IMR-90 (cell line): Measurements from ENCODE around the gene RGSL1.

ENCODE experiments used
- BHLHE40 ChIP-seq: fragments of 150-350 bp; IDR thresholded peaks from 2 replicates; pipeline ENCODE4 v1.6.1; 2016; ENCODE audit warnings: mild to moderate bottlenecking, low read depth, low read length
- CEBPB ChIP-seq: IDR thresholded peaks from 2 replicates; pipeline ENCODE4 v1.6.1; 2012; ENCODE audit warnings: low read depth, low read length, improper control_type of control experiment
- FOS ChIP-seq: fragments of 150-350 bp; IDR thresholded peaks from 2 replicates; pipeline ENCODE4 v1.6.1; 2016; ENCODE audit warnings: low read depth, low read length
- MAFK ChIP-seq: IDR thresholded peaks from 2 replicates; pipeline ENCODE4 v1.6.1; 2012; ENCODE audit warnings: low read depth, low read length, improper control_type of control experiment
- MAZ ChIP-seq: IDR thresholded peaks from 2 replicates; pipeline ENCODE4 v1.6.1; 2012; ENCODE audit warnings: low read depth, mild to moderate bottlenecking, low read length, improper control_type of control experiment, moderate library complexity, borderline replicate concordance
- MXI1 ChIP-seq: IDR thresholded peaks from 2 replicates; pipeline ENCODE4 v1.6.1; 2012; ENCODE audit warnings: low read depth, mild to moderate bottlenecking, low read length, moderate library complexity, borderline replicate concordance
- POLR2A ChIP-seq: IDR thresholded peaks from 2 replicates; pipeline ENCODE4 v1.6.1; 2012; ENCODE audit warnings: mild to moderate bottlenecking, low read depth, low read length
- RAD21 ChIP-seq: IDR thresholded peaks from 2 replicates; pipeline ENCODE4 v1.6.1; 2012; ENCODE audit warnings: low read length, improper control_type of control experiment
- RCOR1 ChIP-seq: IDR thresholded peaks from 2 replicates; pipeline ENCODE4 v1.6.1; 2012; ENCODE audit warnings: mild to moderate bottlenecking, low read length, improper control_type of control experiment; ENCODE audit not compliant: insufficient replicate concordance
- RFX5 ChIP-seq: IDR thresholded peaks from 2 replicates; pipeline ENCODE4 v1.8.0; 2012; ENCODE audit warnings: low read depth, mild to moderate bottlenecking, low read length, moderate library complexity
- SMC3 ChIP-seq: fragments of 150-350 bp; IDR thresholded peaks from 2 replicates; pipeline ENCODE4 v1.6.1; 2016; ENCODE audit warnings: low read depth, mild to moderate bottlenecking, antibody characterized with exemption, low read length, moderate library complexity
- USF2 ChIP-seq: fragments of 150-350 bp; IDR thresholded peaks from 2 replicates; pipeline ENCODE4 v1.6.1; 2017; ENCODE audit warnings: mild to moderate bottlenecking, antibody characterized with exemption, low read length, low read depth
- TF ChIP-seq, protein P1 (sequence below): conservative IDR thresholded peaks from 2 replicates; pipeline ENCODE4 v1.5.1; 2012; ENCODE audit warnings: mild to moderate bottlenecking, low read depth, low read length, improper control_type of control experiment

- TF ChIP-seq, protein P1, sequence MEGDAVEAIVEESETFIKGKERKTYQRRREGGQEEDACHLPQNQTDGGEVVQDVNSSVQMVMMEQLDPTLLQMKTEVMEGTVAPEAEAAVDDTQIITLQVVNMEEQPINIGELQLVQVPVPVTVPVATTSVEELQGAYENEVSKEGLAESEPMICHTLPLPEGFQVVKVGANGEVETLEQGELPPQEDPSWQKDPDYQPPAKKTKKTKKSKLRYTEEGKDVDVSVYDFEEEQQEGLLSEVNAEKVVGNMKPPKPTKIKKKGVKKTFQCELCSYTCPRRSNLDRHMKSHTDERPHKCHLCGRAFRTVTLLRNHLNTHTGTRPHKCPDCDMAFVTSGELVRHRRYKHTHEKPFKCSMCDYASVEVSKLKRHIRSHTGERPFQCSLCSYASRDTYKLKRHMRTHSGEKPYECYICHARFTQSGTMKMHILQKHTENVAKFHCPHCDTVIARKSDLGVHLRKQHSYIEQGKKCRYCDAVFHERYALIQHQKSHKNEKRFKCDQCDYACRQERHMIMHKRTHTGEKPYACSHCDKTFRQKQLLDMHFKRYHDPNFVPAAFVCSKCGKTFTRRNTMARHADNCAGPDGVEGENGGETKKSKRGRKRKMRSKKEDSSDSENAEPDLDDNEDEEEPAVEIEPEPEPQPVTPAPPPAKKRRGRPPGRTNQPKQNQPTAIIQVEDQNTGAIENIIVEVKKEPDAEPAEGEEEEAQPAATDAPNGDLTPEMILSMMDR, result no peak
- no peak for TF ChIP-seq MAFK
- no peak for TF ChIP-seq POLR2A
- TF ChIP-seq RCOR1, result no peak
- TF ChIP-seq RFX5, result no peak
- no peak for TF ChIP-seq RAD21
- no peak for TF ChIP-seq SMC3
- no peak for TF ChIP-seq MAZ
- TF ChIP-seq USF2, result no peak
- TF ChIP-seq BHLHE40, result no peak
- peak; percentile 45; the same call in 1 of the 2 replicates for TF ChIP-seq CEBPB
- no peak for TF ChIP-seq MXI1
- no peak for TF ChIP-seq FOS
Observed at GRCh38 chr1:182588500-182589396, 138.8 kb downstream of the RGSL1 start, which contains the start of gene RNASEL.
